Measurements from ENCODE around the gene CNTNAP5. TPM values are rescaled to one million over a fixed set of nuclear protein-coding genes. Genes with fewer than 3 reads are reported as not detected.

Gene CNTNAP5
- total and polyA plus RNA-seq, 2 of the 4 experiments (the other 2 are of a cell fraction): not detected

DNA sequence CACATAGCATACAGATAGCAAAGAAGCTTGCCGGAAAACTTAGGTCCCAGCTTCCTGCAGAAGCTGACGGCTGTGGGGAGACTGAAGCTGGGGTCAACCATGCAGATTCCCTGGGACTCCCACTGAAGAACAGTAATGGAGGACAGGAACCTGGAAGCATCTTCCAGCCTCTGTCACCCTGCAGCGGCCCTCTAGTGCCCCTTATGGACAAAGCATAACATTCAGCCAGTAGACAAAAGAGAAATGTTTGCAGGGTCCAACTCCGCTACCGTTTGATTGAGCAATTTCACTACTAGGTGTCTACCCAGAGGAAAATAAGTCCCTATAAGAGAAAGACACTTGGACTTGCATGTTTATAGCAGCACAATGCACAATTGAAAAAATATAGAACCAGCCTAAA is 460.6 kb downstream of the CNTNAP5 start:
- no peak overlapping the region for H3K18ac ChIP-seq (ENCODE audit: low read depth, low read length)
- H3K27me3 ChIP-seq (ENCODE audit: control insufficient read depth, insufficient read depth, low read length): no peaks in the 10 kb centered on the region
- no peak overlapping the region for H4K5ac ChIP-seq (ENCODE audit: low read depth, low read length)
- WGBS, 2 experiments (ENCODE audit: extremely low coverage in 2 of 2, insufficient read length in 1 of 2): 67% methylated on average over 1 of the region's 5 CpGs; no CpG with 5 or more reads in 1 of the 2 experiments
- H2AK9ac ChIP-seq (replicated peaks; ENCODE audit: low read depth, low read length, poor library complexity): no peak overlapping the region
- H2BK5ac ChIP-seq (ENCODE audit: low read depth, low read length, poor library complexity, severe bottlenecking): no peak overlapping the region
- peaks cover 4% of the 10 kb centered on the region; the same call in 1 of the 2 replicates for H3K9me3 ChIP-seq (ENCODE audit: control insufficient read depth, insufficient read depth, low read length)
- H3K23ac ChIP-seq (ENCODE audit: low read depth, low read length): no peak overlapping the region
- H3K36me3 ChIP-seq (ENCODE audit: control insufficient read depth, insufficient read depth, low read length): no peaks in the 10 kb centered on the region
- H3K4me2 ChIP-seq (ENCODE audit: low read depth, low read length): no peak overlapping the region
- H3K27ac ChIP-seq (ENCODE audit: insufficient read depth, low read length): no peak overlapping the region
- ChIA-PET CTCF (interaction anchor here (0.6 kb wide), 1 partner anchor 128 kb away, joined by 3 read pairs; no protein-coding TSS in a partner anchor), POLR2A (ENCODE audit: unreplicated experiment) (no interaction called here)
- H3K9ac ChIP-seq (ENCODE audit: low read depth, low read length): no peak overlapping the region
- H2AK5ac ChIP-seq (ENCODE audit: low read depth, low read length): no peak overlapping the region
- H3K4me3 ChIP-seq (ENCODE audit: insufficient read depth, low read depth, low read length): no peak overlapping the region
- no peaks in the 10 kb centered on the region for H3K9me1 ChIP-seq (ENCODE audit: insufficient read depth, low read length)
- H3K14ac ChIP-seq (replicated peaks; ENCODE audit: low read depth, low read length): no peak overlapping the region
- no peak overlapping the region for H2AFZ ChIP-seq (replicated peaks; ENCODE audit: low read length, poor library complexity)
- no peak overlapping the region for H2BK15ac ChIP-seq (ENCODE audit: low read depth, low read length)
- H3K79me1 ChIP-seq (ENCODE audit: low read depth in 1 of 2, low read length in 2 of 2): no peaks in the 10 kb centered on the region
- H4K91ac ChIP-seq (ENCODE audit: insufficient read depth, low read depth, low read length): no peak overlapping the region
- in situ Hi-C loops (cut with MboI; ENCODE audit: low sequenced_read_pairs): no loop called here
- H2BK120ac ChIP-seq (ENCODE audit: low read depth, low read length): no peak overlapping the region
- no TSS peak for BruUV-seq (replicated peaks)
- no peaks in the 10 kb centered on the region for H4K20me1 ChIP-seq (ENCODE audit: insufficient read depth, low read length)
- intact Hi-C loops (cut with micrococcal nuclease): no loop called here
- no peak overlapping the region for H2BK20ac ChIP-seq (ENCODE audit: low read depth, low read length)
- no peak for TF ChIP-seq BHLHE40 (IDR thresholded peaks at IDR 0.05; ENCODE audit: low read depth, low read length)
- no peak for TF ChIP-seq SMC3 (IDR thresholded peaks at IDR 0.05; ENCODE audit: low read depth, low read length)
- no peak for TF ChIP-seq MAFK (IDR thresholded peaks at IDR 0.05; ENCODE audit: low read depth, low read length)
- no peak for TF ChIP-seq CHD1 (IDR thresholded peaks at IDR 0.05; ENCODE audit: low read depth, low read length)
- TF ChIP-seq, protein P1, sequence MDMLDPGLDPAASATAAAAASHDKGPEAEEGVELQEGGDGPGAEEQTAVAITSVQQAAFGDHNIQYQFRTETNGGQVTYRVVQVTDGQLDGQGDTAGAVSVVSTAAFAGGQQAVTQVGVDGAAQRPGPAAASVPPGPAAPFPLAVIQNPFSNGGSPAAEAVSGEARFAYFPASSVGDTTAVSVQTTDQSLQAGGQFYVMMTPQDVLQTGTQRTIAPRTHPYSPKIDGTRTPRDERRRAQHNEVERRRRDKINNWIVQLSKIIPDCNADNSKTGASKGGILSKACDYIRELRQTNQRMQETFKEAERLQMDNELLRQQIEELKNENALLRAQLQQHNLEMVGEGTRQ (IDR thresholded peaks at IDR 0.05; ENCODE audit: low read depth, low read length): no peak
- no peak for TF ChIP-seq MXI1 (IDR thresholded peaks at IDR 0.05; ENCODE audit: borderline replicate concordance, low read depth, low read length)
- no peak for TF ChIP-seq RFX5 (IDR thresholded peaks at IDR 0.05; ENCODE audit: low read depth, low read length)
- no peak for TF ChIP-seq RCOR1 (IDR thresholded peaks at IDR 0.05; ENCODE audit: insufficient replicate concordance, low read length)
- no peak for TF ChIP-seq MAZ (IDR thresholded peaks at IDR 0.05; ENCODE audit: borderline replicate concordance, low read depth, low read length)
- no peak for TF ChIP-seq RAD21 (IDR thresholded peaks at IDR 0.05; ENCODE audit: low read length)
- TF ChIP-seq, protein P2, sequence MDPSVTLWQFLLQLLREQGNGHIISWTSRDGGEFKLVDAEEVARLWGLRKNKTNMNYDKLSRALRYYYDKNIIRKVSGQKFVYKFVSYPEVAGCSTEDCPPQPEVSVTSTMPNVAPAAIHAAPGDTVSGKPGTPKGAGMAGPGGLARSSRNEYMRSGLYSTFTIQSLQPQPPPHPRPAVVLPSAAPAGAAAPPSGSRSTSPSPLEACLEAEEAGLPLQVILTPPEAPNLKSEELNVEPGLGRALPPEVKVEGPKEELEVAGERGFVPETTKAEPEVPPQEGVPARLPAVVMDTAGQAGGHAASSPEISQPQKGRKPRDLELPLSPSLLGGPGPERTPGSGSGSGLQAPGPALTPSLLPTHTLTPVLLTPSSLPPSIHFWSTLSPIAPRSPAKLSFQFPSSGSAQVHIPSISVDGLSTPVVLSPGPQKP (IDR thresholded peaks at IDR 0.05; ENCODE audit: borderline replicate concordance, low read depth, low read length): no peak
- no peak for TF ChIP-seq FOS (IDR thresholded peaks at IDR 0.05; ENCODE audit: low read depth, low read length)
- TF ChIP-seq CEBPB (IDR thresholded peaks at IDR 0.05; ENCODE audit: low read depth, low read length): no peak
- TF ChIP-seq, protein P3, sequence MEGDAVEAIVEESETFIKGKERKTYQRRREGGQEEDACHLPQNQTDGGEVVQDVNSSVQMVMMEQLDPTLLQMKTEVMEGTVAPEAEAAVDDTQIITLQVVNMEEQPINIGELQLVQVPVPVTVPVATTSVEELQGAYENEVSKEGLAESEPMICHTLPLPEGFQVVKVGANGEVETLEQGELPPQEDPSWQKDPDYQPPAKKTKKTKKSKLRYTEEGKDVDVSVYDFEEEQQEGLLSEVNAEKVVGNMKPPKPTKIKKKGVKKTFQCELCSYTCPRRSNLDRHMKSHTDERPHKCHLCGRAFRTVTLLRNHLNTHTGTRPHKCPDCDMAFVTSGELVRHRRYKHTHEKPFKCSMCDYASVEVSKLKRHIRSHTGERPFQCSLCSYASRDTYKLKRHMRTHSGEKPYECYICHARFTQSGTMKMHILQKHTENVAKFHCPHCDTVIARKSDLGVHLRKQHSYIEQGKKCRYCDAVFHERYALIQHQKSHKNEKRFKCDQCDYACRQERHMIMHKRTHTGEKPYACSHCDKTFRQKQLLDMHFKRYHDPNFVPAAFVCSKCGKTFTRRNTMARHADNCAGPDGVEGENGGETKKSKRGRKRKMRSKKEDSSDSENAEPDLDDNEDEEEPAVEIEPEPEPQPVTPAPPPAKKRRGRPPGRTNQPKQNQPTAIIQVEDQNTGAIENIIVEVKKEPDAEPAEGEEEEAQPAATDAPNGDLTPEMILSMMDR (conservative IDR thresholded peaks at IDR 0.05; ENCODE audit: low read depth, low read length): no peak
- TF ChIP-seq POLR2A (IDR thresholded peaks at IDR 0.05; ENCODE audit: low read depth, low read length): no peak
- no peak for TF ChIP-seq NFE2L2 (IDR thresholded peaks at IDR 0.05; ENCODE audit: low read depth, low read length)
- ATAC-seq (ENCODE audit: low read depth) (no peak), DNase-seq (no peak)
- H3K4me1 ChIP-seq (ENCODE audit: control insufficient read depth, insufficient read depth, low read length): no peaks in the 10 kb centered on the region
- H4K8ac ChIP-seq (ENCODE audit: low read depth in 2 of 2, low read length in 2 of 2): no peak overlapping the region
- no peak overlapping the region for H3K56ac ChIP-seq (ENCODE audit: extremely low read depth, insufficient read depth, low read length)
- no peak overlapping the region for H3K4ac ChIP-seq (ENCODE audit: low read depth, low read length)
- dilution Hi-C loops (cut with HindIII; ENCODE audit: low sequenced_read_pairs, unreplicated experiment): no loop called here

All from IMR-90 (cell line).